Smooth muscle cell of the brain vasculature (primary cell): ENCODE measurements around the gene HIVEP2.

Experiments used
- DNase-seq: peaks from one replicate; pipeline ENCODE4 v3.0.0-alpha.2; 2012; ENCODE audit warnings: low read depth, low spot score

Gene HIVEP2

DNA sequence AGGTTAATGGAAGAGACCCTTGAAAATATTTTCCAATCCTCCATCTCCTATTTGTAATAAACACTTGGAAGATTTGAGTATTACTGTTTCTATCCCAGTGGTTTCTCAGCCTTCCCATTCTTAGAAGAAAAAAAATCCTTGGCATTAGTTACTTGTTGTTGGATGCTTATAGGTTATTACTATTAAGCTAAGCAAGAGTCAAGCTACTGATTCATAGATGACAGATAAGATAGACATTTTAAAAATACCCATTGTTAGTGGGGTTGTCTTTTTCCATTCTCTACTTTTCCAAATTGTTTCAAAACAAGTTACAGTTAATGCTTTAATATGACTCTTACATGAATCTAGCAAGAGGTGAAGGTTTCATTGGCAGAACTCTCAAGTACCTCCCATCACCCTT lies 158.5 kb downstream of the HIVEP2 start:
- no peak for DNase-seq

DNA sequence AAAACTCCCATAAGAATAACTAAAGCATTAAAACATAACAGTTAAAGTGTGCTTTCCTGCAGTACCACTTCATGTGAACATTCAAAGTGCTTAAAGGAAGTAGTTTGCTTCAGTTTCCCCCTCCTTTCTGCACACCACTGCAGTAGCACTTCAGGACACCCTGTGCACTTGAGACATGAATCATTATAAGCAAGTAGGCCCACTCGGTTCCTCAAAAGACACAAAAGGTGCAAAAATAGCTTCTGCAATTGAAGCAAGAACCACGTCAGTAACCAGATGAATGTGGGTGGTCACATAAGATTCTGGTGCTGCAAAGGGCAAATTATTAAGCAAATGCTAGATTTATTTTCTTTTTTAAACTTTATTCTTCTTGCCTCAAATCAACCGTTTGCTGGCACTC lies 160.6 kb downstream of the HIVEP2 start:
- no peak for DNase-seq

DNA sequence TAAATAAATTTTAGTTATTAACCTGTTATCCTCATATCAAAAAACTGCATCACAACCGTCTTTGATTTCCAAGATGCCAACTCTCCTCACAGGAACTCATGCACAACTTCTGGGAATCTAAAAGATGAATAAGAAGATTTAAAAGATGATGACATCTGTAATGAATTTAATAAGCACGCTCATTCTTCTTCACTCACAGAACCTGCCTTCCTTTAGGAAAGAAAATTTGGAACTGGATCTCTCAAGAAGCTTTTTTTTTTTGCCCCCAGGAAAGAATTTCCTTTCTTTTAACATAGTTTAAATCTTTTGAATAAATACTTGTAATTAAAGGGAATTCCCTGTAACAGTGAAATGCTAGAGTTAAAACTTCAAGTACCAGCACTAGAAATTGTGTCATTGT lies 161.5 kb downstream of the HIVEP2 start:
- DNase-seq = no peak

GRCh38 chr6:142781129-142781528 lies 163.8 kb downstream of the HIVEP2 start:
- DNase-seq = no peak

DNA sequence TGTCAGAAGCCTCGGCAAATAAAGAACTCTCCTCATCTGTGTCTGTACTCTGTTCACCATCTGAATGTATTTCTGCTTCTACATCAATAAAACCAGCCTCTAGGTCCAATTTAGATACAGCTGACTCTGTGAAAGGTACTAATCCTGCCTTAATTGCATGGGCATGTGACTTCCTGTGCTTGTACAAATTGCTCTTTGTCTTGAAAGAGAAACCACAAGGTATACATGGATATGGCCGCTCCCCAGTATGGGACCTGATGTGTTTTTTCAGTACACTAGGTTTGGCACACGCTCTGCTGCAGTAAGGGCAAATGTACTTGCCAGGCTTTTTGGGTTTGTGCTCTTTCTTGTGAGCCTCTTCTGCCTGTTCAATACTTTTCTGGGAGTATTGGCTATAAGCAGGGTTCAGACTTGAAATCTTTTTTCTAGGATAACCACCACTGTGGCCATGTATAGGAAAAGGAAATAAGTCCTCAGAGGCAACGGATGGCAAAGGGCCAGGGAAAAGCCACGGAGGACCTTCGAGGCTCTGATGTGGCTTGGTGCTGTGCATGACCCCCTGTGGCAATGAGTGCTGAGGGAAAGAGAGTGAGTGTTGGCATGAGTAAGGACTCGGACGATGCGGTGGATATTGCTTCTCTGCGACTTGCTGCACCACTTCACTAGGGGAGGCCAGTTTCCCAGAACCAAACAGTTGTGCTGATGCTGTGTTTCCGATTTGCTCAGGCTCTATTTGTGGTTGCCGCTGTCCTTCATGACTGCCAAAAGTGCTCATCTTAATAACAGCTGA lies 170.9 kb downstream of the HIVEP2 start:
- no peak for DNase-seq

DNA sequence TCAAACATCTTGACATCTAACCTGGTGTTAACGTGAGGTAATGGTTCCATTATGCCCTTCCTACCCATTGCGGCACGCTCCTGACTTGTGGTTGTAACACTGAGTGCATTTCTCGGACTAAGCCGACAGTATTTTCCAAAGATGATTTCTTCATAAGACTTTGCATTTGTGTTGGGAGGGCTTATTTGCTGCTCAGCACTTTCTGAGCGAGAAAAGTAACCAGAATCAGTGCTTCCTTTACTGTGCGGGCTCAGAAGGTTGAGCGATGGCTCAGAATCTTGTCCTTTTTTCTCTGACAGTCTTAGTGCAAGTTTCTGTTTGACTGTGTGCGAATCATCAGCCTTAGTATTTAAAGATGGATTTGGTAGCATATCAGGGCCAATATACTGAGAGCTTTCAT lies 171.7 kb downstream of the HIVEP2 start:
- DNase-seq = no peak

DNA sequence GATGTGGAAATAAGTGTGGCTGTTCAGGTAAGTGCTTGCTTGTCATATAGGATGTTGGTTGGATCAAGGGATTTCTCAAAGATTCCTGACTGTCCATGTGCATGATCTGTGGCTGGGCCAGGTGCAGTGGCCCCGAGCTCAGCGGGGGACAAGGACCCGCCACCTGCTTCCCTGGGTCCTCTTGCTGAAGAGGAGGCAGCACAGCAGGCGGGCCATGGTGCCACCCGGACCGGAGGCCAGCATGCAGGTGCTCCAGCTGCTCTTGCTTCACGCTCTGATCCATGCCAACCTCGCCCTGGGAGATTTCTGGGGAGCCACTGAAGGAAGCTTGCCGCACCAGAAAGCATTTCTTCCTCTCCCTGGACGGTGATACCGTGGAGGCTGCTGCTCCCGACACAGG lies 173.8 kb downstream of the HIVEP2 start:
- no peak for DNase-seq

DNA sequence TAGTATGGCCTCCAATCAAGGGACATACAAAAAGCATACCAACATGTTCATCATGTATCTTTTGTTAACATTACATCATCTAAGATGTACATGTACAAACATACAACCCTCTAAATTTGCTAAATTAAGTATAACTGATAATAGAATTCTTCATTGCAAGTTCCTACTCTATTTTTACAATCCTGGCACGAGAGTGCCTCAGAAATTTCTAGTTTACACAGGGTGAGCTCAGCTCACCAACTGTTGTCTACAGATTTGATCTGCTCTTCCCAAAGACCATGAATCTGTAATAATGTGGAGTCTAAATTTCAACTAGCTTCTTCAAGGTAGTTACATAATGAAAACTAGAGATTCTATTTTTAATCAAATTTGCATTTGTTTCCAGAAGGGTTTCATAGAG lies 179.7 kb downstream of the HIVEP2 start:
- no peak for DNase-seq

DNA sequence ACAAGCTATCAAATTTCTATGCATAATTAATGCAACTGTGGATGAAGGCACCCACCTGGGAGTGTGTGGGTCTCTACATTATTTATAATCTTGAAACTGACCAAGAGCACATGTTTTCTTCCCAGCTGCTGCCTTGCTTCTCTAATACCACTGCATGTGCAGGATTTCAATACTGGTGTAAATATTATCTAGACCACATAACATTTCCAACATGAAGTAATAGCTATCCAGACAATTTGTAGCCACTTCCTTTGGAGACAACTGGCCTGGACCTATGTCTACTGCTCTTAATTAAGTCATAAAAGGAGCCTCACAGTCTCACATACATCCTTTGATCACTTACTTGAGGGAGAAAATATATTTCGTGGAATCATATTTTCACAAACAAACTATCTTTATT lies 180.7 kb downstream of the HIVEP2 start:
- no peak for DNase-seq

GRCh38 chr6:142763205-142763604 lies 181.8 kb downstream of the HIVEP2 start:
- DNase-seq = no peak

- DNase-seq = no peak
Observed at GRCh38 chr6:142761756-142762155, 183.2 kb downstream of the HIVEP2 start.

DNA sequence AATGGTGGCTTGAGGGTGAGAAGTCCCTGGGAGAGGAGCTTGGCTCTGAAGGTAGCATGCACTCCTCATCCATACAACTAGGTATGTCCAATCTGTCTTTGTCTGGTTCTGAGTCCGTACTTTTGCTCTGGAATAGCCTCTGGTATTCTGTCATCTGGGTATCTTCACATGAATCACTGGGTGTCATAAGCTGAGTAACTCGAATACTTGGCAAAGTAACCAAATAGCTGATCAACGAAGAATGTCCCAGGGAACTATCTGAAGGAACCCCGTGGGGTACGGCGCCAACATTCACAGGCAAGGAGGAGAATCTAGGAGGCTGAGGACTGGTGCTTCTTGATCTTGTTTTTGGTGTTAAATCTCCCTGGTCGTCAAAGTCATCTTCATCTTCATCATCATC lies 184.8 kb downstream of the HIVEP2 start:
- DNase-seq = no peak

GRCh38 chr6:142758629-142759025 lies 186.3 kb downstream of the HIVEP2 start:
- no peak for DNase-seq

GRCh38 chr6:142757852-142758628 lies 186.9 kb downstream of the HIVEP2 start:
- no peak for DNase-seq

- DNase-seq = no peak
Observed at GRCh38 chr6:142756215-142756630, 188.8 kb downstream of the HIVEP2 start.

GRCh38 chr6:142753196-142753595 lies 191.8 kb downstream of the HIVEP2 start:
- no peak for DNase-seq

DNA sequence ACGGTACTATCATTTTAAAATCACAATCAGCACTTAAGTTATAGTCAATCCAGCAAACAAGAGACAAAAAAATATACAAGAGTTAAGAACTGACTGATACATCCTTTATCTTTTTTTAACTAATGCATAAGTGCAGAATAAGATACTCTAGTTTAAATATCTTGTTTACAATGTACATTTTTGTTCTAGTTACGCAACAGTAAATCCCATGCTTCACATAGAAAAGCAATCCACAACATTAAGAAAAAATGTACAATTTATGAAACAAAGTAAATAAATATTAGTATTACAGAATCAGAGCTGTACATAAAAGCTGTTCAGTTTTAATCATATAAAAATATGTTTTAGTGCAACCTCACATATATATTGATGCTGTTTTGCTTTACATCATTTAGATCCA lies 192.6 kb downstream of the HIVEP2 start:
- DNase-seq = no peak

- no peak for DNase-seq
Observed at GRCh38 chr6:142751452-142751851, 193.5 kb downstream of the HIVEP2 start.

DNA sequence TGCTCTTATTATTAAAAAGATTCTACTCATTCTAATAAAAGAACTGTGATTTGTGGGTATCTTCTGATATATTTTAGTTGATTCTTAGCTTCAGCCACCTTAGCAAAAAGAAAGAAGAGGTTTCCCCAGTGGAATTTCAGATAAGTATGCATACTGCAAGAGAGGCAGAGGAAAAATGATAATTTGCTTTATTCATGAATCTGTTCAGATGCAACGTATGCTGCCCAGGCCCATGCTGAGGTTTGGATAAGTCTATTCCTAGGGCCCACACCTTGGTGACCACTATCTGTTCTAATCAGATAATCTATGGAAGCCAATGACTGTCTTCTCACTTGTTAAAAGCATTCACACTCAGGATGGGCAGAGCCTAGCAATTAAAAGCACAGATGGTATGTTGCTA lies 194.0 kb downstream of the HIVEP2 start:
- DNase-seq = no peak

- DNase-seq = no peak
Observed at GRCh38 chr6:142749556-142749955, 195.4 kb downstream of the HIVEP2 start.

- DNase-seq = no peak
Observed at GRCh38 chr6:142746524-142746923, 198.5 kb downstream of the HIVEP2 start.

DNA sequence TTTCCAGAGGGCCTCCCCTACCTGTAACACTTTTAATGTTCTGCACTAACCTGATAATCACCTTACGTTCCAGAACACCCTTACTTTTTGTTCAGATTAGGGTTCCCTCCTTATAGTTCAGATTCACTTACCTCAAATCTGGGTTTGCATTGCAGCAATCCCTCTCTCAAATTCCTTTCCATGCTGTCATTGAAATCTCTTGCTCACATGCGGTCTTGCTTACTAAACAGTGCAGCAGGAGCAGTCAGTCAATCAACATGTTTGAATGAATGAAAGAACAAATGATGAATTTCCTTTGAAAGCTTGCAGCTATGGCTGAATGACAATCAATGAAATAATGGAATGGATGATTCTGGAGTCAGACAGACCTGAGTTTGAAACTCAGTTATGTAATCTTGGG lies 200.1 kb downstream of the HIVEP2 start:
- DNase-seq = no peak

DNA sequence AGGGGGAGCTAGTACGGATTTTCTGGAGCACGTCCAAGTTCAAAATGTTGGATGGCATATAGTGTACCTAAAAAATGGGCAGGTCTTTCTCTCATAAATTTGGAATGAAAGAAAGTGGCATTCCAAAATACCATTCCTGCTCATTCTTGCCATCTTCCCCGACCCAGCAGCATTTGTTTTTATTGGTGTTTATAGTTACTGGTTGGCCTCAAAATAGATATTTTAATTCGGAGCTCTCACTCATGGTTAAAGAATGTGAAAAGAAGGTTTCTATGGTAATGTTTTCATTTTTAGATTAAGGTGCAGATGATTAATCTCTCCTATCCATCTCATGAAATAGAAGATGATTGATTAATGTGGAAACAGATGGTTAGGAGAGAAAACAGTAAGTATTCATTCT lies 204.5 kb downstream of the HIVEP2 start:
- no peak for DNase-seq
